NAMALWA (cell line): ENCODE results near the gene OR5D13.

Experiments used
- DNase-seq: peaks from one replicate; pipeline ENCODE4 v3.0.0-alpha.2; 2015; ENCODE audit warnings: low spot score

OR5D13 gene, protein sequence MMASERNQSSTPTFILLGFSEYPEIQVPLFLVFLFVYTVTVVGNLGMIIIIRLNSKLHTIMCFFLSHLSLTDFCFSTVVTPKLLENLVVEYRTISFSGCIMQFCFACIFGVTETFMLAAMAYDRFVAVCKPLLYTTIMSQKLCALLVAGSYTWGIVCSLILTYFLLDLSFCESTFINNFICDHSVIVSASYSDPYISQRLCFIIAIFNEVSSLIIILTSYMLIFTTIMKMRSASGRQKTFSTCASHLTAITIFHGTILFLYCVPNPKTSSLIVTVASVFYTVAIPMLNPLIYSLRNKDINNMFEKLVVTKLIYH

DNA sequence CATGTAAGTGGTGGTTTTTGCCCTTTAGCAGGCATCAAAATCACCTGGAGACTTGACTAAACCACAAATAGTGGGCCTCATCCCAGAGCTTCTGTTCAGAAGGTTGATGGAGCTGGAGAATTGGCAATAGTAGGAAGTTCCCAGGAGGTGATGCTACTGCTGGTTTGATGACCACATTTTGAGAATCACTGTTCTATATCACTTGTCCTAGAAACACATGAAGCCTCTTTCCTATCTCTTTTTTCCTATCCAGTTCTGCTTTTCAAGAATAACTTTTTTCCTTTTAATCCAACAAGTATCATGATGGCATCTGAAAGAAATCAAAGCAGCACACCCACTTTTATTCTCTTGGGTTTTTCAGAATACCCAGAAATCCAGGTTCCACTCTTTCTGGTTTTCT lies at the start of gene OR5D13:
OR5D13 (plus strand) TSS at position 301 of the 400 bp plus-strand sequence; CDS start at position 301, 0 bp downstream.
- DNase-seq: no peak

- DNase-seq: peak; percentile 57
Measured at GRCh38 chr11:55726715-55727324, 46.4 kb upstream of the OR5D13 start.

- DNase-seq: no peak
Measured at GRCh38 chr11:55732936-55733335, 40.3 kb upstream of the OR5D13 start.

- no peak for DNase-seq
Measured at GRCh38 chr11:55791606-55792005, 18.4 kb downstream of the OR5D13 start.

GRCh38 chr11:55793321-55793720 lies 20.1 kb downstream of the OR5D13 start:
- DNase-seq: no peak

DNA sequence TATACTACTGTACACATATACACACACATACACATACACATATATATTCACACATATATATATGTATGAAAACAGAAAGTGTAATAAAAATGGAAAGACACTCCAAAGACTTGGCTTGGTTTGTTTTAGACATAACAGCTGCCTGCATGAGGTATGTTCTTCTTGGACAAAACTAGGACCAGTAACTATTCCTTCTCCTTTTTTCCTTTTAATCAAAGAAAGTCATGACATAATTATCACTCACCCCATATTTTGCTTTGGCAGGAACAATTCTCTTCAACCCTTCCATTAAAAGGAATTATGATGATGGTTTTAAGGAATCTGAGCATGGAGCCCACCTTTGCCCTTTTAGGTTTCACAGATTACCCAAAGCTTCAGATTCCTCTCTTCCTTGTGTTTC lies 22.0 kb downstream of the OR5D13 start, which contains the start of gene OR5D14:
OR5D14 (plus strand) TSS at position 301 of the 400 bp plus-strand sequence; CDS start at position 301, 0 bp downstream.
- no peak for DNase-seq

GRCh38 chr11:55806248-55806647 lies 33.0 kb downstream of the OR5D13 start:
- no peak for DNase-seq

- DNase-seq: no peak
Measured at GRCh38 chr11:55811067-55811466, 37.8 kb downstream of the OR5D13 start, which contains the start of gene OR5L1. Gene OR5L1, plus strand, starts transcription at chr11:55811367. Its CDS starts 100 bp downstream, at chr11:55811467.

- no peak for DNase-seq
Measured at GRCh38 chr11:55819330-55819729, 46.1 kb downstream of the OR5D13 start, which contains the start of gene OR5D18. Gene OR5D18, plus strand, starts transcription at chr11:55819630. Its CDS starts 0 bp downstream, at chr11:55819630.
